Upper lobe of right lung (tissue), 1 donor: ENCODE results near the gene RPS27A. TPM values are rescaled to one million over a fixed set of nuclear protein-coding genes. Genes with fewer than 3 reads are reported as not detected.
A peak's percentile ranks its signal among the peaks of the same experiment; 100 is the strongest.
"Not testable (repeated sequence)": the region's sequence is repeated elsewhere in the genome, so short reads cannot be mapped to it uniquely, and the experiment has no call there.

Experiments used
- ATAC-seq: fragments of 200-7000 bp; cut with Tn5 transposase; one replicate; pipeline ENCODE4 v1.9.1; 2020; ENCODE audit warnings: mild to moderate bottlenecking, moderate library complexity
- DNase-seq: peaks from one replicate; pipeline ENCODE4 v3.0.0-alpha.2; 2020
- H3K27ac ChIP-seq: fragments of 200-600 bp; one replicate; pipeline ENCODE4 v1.8.0; 2022
- H3K27me3 ChIP-seq: fragments of 200-600 bp; one replicate; pipeline ENCODE4 v1.8.0; 2022; ENCODE audit warnings: mild to moderate bottlenecking
- H3K36me3 ChIP-seq: fragments of 200-600 bp; one replicate; pipeline ENCODE4 v1.8.0; 2022
- H3K4me1 ChIP-seq: fragments of 200-600 bp; one replicate; pipeline ENCODE4 v1.8.0; 2022
- H3K4me3 ChIP-seq: fragments of 200-600 bp; one replicate; pipeline ENCODE4 v1.8.0; 2022; ENCODE audit warnings: mild to moderate bottlenecking
- H3K9me3 ChIP-seq: fragments of 200-600 bp; one replicate; pipeline ENCODE4 v1.8.0; 2022
- intact Hi-C: fragments of 100-400 bp; cut with DNase I; formaldehyde crosslinking; loops from one replicate; pipeline ENCODE4 v1.11.0; 2022
- total RNA-seq: library from RNA; stranded (reverse); fragmentation: NEBNext Ultra II Directional; extraction: Animal tissue kit (Norgen Biotek cat#: 25700); gene quantifications from one replicate; pipeline ENCODE4 v1.2.1, GENCODE V29; 2021
- TF ChIP-seq, protein P1 (sequence below): fragments of 200-600 bp; IDR thresholded peaks from one replicate; pipeline ENCODE4 v1.8.0; 2022; ENCODE audit warnings: antibody characterized with exemption
- donor health status: DM: no; HTN: yes; CAD: no; lungs with severe emphysema.

RPS27A gene
- total RNA-seq, 1 donor from 2014 or later = 706 TPM

DNA sequence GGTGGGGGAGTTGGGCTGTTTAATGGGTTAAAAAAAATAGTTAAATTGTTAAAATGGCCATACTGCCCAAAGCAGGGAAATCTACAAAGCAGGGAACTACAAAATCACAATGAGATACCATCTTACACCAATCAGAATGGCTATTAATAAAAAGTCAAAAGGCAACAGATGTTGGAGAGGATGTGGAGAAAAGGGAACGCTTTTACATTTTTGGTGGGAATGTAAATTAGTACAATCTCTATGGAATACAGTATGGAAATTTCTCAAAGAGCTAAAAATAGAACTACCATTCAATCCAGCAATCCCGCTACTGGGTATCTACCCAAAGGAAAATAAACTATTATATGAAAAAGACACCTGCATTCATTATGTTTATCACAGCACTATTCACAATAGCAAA is 27.5 kb upstream of the RPS27A start:
- no peaks in the 10 kb centered on the region for H3K27me3 ChIP-seq
- TF ChIP-seq, protein P1, sequence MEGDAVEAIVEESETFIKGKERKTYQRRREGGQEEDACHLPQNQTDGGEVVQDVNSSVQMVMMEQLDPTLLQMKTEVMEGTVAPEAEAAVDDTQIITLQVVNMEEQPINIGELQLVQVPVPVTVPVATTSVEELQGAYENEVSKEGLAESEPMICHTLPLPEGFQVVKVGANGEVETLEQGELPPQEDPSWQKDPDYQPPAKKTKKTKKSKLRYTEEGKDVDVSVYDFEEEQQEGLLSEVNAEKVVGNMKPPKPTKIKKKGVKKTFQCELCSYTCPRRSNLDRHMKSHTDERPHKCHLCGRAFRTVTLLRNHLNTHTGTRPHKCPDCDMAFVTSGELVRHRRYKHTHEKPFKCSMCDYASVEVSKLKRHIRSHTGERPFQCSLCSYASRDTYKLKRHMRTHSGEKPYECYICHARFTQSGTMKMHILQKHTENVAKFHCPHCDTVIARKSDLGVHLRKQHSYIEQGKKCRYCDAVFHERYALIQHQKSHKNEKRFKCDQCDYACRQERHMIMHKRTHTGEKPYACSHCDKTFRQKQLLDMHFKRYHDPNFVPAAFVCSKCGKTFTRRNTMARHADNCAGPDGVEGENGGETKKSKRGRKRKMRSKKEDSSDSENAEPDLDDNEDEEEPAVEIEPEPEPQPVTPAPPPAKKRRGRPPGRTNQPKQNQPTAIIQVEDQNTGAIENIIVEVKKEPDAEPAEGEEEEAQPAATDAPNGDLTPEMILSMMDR = no peak
- H3K27ac ChIP-seq = no peak overlapping the region
- intact Hi-C loops = no loop called here
- ATAC-seq = no peak
- H3K4me1 ChIP-seq = no peaks in the 10 kb centered on the region
- no peak overlapping the region for H3K4me3 ChIP-seq
- H3K36me3 ChIP-seq = no peaks in the 10 kb centered on the region
- DNase-seq = no peak
- H3K9me3 ChIP-seq = peaks cover 4% of the 10 kb centered on the region

DNA sequence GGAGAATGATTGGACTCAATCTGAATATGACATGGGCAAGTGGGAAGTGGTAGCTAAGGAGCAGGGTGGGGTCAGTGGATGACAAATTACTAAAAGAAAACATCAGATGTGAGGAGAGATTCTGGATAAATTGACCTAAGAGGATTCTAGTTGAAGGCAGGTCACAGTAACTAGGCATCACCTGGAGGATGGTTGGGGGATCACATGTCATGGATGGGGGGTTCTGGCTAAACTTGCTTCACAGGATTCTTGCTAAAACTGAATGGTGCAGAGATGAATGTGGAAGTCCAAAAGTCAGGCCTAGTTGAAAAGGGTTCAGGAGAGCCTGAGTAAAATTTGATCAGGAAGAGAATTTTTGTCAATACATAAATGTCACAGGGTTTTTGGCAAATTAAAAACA is 18.7 kb upstream of the RPS27A start:
- no peak overlapping the region for H3K4me3 ChIP-seq
- H3K36me3 ChIP-seq = no peaks in the 10 kb centered on the region
- H3K9me3 ChIP-seq = no peaks in the 10 kb centered on the region
- TF ChIP-seq, protein P1 = no peak
- no peaks in the 10 kb centered on the region for H3K27me3 ChIP-seq
- DNase-seq (no peak), ATAC-seq (no peak)
- no peaks in the 10 kb centered on the region for H3K4me1 ChIP-seq
- intact Hi-C loops = no loop called here
- H3K27ac ChIP-seq = no peak overlapping the region

DNA sequence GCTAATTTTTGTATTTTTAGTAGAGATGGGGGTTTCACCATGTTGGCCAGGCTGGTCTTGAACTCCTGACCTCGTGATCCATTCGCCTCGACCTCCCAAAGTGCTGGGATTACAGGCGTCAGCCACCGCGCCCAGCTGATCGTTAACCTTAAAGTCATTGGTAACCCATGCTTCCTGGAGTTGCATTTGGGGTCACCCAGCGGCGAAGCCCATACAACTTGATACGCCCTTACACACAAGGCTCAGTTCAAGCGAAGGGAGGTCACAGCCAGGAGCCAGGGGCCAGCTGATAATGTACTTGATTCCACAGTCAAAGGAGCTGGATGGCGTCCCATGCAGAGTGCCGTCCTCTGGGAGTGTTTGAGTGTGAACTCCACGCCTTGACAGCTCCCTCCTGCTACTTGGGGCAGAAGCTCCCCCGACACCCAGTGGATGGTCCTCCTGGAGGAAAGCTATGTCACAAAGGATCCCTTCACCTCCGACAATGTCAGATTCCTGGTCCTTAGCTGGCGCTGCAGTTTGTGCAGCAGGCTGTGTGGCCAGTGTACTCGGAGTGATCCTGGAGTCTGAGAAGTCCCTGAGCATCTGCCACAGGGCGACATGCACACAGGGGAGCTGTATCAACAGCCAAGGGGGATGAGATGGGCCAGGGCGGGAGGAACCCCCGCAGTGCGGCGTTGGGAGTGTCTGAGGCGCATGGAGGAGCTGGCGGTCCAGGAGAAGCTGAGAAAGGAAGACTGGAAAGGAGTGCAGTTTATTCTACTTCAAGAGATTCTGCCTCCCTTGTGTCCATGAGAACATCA is 8.3 kb upstream of the RPS27A start:
- H3K4me3 ChIP-seq = peak overlapping the region; percentile 70
- DNase-seq = no peak
- TF ChIP-seq, protein P1 = no peak
- H3K27ac ChIP-seq = peak overlapping the region; percentile 90
- no peaks in the 10 kb centered on the region for H3K36me3 ChIP-seq
- intact Hi-C loops = no loop called here
- H3K27me3 ChIP-seq = no peaks in the 10 kb centered on the region
- no peak for ATAC-seq
- peaks cover 12% of the 10 kb centered on the region for H3K4me1 ChIP-seq
- H3K9me3 ChIP-seq = no peaks in the 10 kb centered on the region

DNA sequence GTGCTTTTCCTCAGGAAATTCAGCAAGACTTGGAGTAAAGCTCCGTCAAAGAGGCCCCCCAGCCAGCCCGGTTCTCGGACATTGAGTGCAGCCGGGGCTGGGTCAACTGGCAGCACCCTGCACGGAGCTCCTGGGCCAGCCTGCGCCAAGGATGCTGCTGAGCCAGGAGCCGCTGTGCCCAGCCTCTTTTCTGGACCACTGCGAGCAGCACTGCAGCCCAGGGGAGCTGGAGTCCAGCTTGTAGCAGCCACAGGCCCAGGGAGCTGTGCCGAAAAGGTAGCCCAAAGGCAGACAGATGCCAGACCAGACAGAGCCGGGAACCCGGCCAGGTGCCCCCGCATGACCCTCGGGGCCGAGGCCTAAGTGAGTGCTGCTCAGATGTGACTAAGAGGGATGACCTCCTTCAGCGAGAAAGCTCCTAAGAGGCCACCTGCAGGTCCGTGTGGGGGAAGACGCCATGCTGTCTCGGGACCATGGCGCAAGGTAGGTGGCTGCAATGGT is 7.7 kb upstream of the RPS27A start:
- H3K4me1 ChIP-seq = peaks cover 12% of the 10 kb centered on the region
- no peak overlapping the region for H3K27ac ChIP-seq
- no peak for DNase-seq
- intact Hi-C loops = no loop called here
- no peaks in the 10 kb centered on the region for H3K9me3 ChIP-seq
- TF ChIP-seq, protein P1 = no peak
- no peaks in the 10 kb centered on the region for H3K27me3 ChIP-seq
- ATAC-seq = no peak
- no peaks in the 10 kb centered on the region for H3K36me3 ChIP-seq
- no peak overlapping the region for H3K4me3 ChIP-seq

DNA sequence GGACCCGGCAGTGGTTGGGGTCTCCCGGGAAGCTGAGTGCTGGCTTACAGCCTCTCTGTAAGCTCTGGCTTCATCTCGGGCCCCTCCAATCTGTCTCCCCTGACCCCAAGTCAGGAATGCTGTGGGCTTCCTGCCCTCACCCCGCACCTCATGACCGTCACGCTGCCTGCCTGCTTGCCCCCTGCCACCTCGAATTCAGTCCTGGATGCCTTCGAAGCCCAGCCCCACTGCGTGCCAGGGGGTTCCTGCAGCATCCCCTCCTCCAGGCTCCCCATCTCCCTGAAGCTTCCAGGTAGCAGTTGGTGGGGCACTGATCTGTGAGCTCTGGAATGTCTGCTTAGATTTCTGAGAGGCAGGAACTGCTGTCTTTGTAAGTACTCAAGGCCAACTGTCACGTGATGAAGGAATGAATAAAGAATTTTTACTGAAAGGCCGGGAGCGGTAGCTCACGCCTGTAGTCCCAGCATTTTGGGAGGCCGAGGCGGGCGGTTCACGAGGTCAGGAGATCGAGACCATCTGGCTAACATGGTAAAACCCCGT is 6.9 kb upstream of the RPS27A start:
- Histone ChIP-seq H3K27me3 (no peaks in the 10 kb centered on the region), H3K4me1 (peaks cover 12% of the 10 kb centered on the region), H3K36me3 (no peaks in the 10 kb centered on the region), H3K4me3 (no peak overlapping the region), H3K9me3 (no peaks in the 10 kb centered on the region), H3K27ac (no peak overlapping the region)
- no peak for ATAC-seq
- TF ChIP-seq, protein P1 = no peak
- no peak for DNase-seq
- intact Hi-C loops = no loop called here

GRCh38 chr2:55227437-55228225 is 4.9 kb upstream of the RPS27A start:
- intact Hi-C loops, H3K36me3 ChIP-seq, H3K4me3 ChIP-seq, DNase-seq, H3K27me3 ChIP-seq, H3K9me3 ChIP-seq: not testable (repeated sequence)
- peak; percentile 21 for ATAC-seq
- Histone ChIP-seq H3K4me1 (peaks cover 19% of the 10 kb centered on the region), H3K27ac (peak overlapping the region; percentile 63)
